Activated B cell treated with CpG ODN at 0.5 μM for 24 hours (primary cell): ENCODE results near the gene PWP2. TPM values are rescaled to one million over a fixed set of nuclear protein-coding genes. Genes with fewer than 3 reads are reported as not detected.
"Not testable (repeated sequence)": the region's sequence is repeated elsewhere in the genome, so short reads cannot be mapped to it uniquely, and the experiment has no call there.

Source experiments
- ATAC-seq: fragments of 200-7000 bp; cut with Tn5 transposase; one replicate; pipeline ENCODE4 v1.10.0; 2021; ENCODE audit warnings: low read depth, mild to moderate bottlenecking, moderate library complexity
- CTCF ChIA-PET: fragments of 350-600 bp; sonication (Branson Sonifier 250); formaldehyde crosslinking; loops from one replicate; lab custom pipeline; 2021; ENCODE audit warnings: antibody characterized with exemption; lab: Charles Lee
- POLR2A ChIA-PET: fragments of 350-600 bp; sonication (Branson Sonifier 250); formaldehyde crosslinking; loops from one replicate; lab custom pipeline; 2021; ENCODE audit warnings: antibody characterized with exemption; lab: Charles Lee
- DNase-seq: peaks from one replicate; pipeline ENCODE4 v3.0.0; 2022
- H3K27ac Mint-ChIP-seq: one replicate; pipeline ENCODE4 v1.8.0; 2020; ENCODE audit warnings: mixed read lengths
- H3K27me3 Mint-ChIP-seq: one replicate; pipeline ENCODE4 v1.8.0; 2021; ENCODE audit warnings: mixed read lengths
- H3K36me3 Mint-ChIP-seq: one replicate; pipeline ENCODE4 v1.8.0; 2021; ENCODE audit warnings: low read depth, mixed read lengths
- H3K4me1 Mint-ChIP-seq: one replicate; pipeline ENCODE4 v1.8.0; 2021; ENCODE audit warnings: mixed read lengths
- H3K4me3 Mint-ChIP-seq: one replicate; pipeline ENCODE4 v1.8.0; 2020; ENCODE audit warnings: mild to moderate bottlenecking, mixed read lengths
- H3K9me3 Mint-ChIP-seq: one replicate; pipeline ENCODE4 v1.8.0; 2020; ENCODE audit warnings: mixed read lengths
- intact Hi-C: fragments of 100-400 bp; cut with micrococcal nuclease; formaldehyde crosslinking; loops from one replicate; pipeline ENCODE4 v1.15.1; 2024
- total RNA-seq: library from RNA; stranded (reverse); gene quantifications from 2 replicates; pipeline ENCODE4 v1.2.3, GENCODE V29; 2022
- TF ChIP-seq, protein P1 (sequence below): fragments of 200-600 bp; IDR thresholded peaks from one replicate; pipeline ENCODE4 v1.8.0; 2022; ENCODE audit warnings: antibody characterized with exemption, mild to moderate bottlenecking

The PWP2 gene
- 8.7 and 11.8 TPM in 2 replicates for total RNA-seq

DNA sequence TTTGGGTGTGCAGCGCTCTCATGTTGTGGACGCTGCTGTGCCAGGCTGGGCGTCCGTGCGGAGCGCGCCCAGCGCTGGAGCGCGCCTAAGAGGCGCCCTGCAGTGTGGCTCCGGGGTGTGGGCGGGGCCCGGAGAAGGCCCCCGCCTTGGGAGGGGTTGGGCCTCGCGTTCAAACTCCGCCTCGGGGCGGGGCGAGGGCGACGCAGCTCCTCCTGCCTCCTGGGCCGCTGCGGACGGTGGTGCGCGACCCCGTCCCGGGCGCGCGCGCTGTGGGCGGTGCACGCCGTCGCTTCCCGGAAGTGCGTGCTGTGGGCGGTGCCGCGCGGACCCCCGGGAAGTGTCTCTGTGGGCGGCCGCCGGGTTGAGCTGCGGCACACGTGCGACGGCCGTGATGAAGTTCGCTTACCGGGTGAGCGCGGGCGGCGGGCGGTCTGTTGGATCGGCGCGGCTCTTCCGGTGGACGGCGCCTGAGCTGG, at the start of gene PWP2:
Gene PWP2 (plus strand): TSS at position 374 of the 476 bp plus-strand sequence. CDS start 18 bp downstream, at position 392.
- peak; percentile 30 for DNase-seq
- not testable (repeated sequence) for H3K27ac Mint-ChIP-seq

DNA sequence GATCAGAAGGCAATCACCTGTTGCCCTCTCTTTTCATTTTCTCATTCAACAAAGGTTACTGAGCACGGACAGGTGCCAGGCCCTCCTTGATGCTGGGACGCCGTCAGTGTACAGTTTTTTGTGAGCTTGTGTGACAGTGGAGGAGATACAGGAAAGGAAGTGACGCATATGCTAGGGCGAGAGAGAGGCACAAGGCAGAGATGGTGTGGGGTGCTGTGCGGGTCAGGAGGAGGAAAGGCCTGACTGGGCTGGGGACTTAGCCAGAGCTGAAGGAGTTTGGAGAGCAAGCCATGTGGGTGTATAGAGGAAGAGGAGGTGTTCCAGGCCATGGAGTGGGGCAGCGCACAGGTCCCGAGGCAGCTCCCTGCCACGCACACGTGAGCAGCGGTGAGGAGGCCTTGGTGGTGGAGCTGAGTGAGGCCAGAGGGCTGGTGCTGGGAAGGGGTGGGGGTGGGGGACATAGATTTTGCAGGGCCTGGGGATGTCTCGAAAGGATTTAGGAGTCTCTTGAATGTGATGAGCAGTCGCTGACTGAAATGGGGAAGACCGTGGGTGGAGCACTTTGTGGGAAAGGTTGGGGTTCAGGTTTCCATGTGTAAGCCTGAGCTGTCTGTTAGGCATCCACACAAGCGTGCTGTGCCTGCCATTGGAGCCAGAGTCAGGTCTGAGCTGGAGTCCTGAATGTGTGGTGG, 49.1 kb upstream of the PWP2 start:
- intact Hi-C loops: no loop called here
- ChIA-PET POLR2A (interaction anchor here (0.8 kb wide), 1 partner anchor 14 kb away, joined by 3 read pairs; no protein-coding TSS in a partner anchor), CTCF (interaction anchor here (1.2 kb wide), 1 partner anchor 41 kb away, joined by 3 read pairs; no protein-coding TSS in a partner anchor)

More for the DNA sequence above, at the start of gene PWP2:
- intact Hi-C loops, H3K4me1 Mint-ChIP-seq, CTCF ChIA-PET, H3K36me3 Mint-ChIP-seq, POLR2A ChIA-PET, H3K27me3 Mint-ChIP-seq, H3K9me3 Mint-ChIP-seq: not testable (repeated sequence)
- peak; percentile 92 for ATAC-seq
- peak within 1 kb of the TSS; percentile 63 for H3K4me3 Mint-ChIP-seq

DNA sequence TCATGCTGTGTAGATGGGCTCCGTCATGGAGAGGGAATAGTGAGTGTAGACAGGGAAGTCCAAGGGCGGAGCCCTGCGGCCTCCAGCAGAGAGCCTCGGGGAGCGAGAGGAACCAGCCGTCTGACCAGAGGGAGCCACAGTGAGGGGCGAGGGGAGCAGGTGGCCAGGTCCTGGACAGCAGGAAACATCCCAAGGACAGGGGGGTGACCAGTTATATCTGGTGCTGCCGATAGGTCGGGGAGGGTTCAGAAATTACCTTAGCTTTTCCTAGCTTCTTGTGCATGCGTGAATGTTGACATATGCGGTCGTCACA, 48.6 kb upstream of the PWP2 start:
- no peaks in the 10 kb centered on the region for H3K9me3 Mint-ChIP-seq
- intact Hi-C loops: no loop called here
- DNase-seq: no peak
- ChIA-PET POLR2A (interaction anchor here (0.8 kb wide), 1 partner anchor 15 kb away, joined by 3 read pairs; no protein-coding TSS in a partner anchor), CTCF (interaction anchor here (1.2 kb wide), 1 partner anchor 41 kb away, joined by 3 read pairs; no protein-coding TSS in a partner anchor)
- H3K4me1 Mint-ChIP-seq: no peaks in the 10 kb centered on the region
- H3K27ac Mint-ChIP-seq: no peak overlapping the region
- no peaks in the 10 kb centered on the region for H3K27me3 Mint-ChIP-seq
- TF ChIP-seq, protein P1, sequence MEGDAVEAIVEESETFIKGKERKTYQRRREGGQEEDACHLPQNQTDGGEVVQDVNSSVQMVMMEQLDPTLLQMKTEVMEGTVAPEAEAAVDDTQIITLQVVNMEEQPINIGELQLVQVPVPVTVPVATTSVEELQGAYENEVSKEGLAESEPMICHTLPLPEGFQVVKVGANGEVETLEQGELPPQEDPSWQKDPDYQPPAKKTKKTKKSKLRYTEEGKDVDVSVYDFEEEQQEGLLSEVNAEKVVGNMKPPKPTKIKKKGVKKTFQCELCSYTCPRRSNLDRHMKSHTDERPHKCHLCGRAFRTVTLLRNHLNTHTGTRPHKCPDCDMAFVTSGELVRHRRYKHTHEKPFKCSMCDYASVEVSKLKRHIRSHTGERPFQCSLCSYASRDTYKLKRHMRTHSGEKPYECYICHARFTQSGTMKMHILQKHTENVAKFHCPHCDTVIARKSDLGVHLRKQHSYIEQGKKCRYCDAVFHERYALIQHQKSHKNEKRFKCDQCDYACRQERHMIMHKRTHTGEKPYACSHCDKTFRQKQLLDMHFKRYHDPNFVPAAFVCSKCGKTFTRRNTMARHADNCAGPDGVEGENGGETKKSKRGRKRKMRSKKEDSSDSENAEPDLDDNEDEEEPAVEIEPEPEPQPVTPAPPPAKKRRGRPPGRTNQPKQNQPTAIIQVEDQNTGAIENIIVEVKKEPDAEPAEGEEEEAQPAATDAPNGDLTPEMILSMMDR: no peak
- no peak overlapping the region for H3K4me3 Mint-ChIP-seq
- H3K36me3 Mint-ChIP-seq: peaks cover 80% of the 10 kb centered on the region
- no peak for ATAC-seq

More for the DNA sequence above, 49.1 kb upstream of the PWP2 start:
- H3K36me3 Mint-ChIP-seq: peaks cover 80% of the 10 kb centered on the region
- ATAC-seq (no peak), DNase-seq (no peak)
- no peaks in the 10 kb centered on the region for H3K9me3 Mint-ChIP-seq
- TF ChIP-seq, protein P1: no peak
- H3K4me1 Mint-ChIP-seq: no peaks in the 10 kb centered on the region
- no peak overlapping the region for H3K27ac Mint-ChIP-seq
- H3K4me3 Mint-ChIP-seq: no peak overlapping the region
- H3K27me3 Mint-ChIP-seq: no peaks in the 10 kb centered on the region

DNA sequence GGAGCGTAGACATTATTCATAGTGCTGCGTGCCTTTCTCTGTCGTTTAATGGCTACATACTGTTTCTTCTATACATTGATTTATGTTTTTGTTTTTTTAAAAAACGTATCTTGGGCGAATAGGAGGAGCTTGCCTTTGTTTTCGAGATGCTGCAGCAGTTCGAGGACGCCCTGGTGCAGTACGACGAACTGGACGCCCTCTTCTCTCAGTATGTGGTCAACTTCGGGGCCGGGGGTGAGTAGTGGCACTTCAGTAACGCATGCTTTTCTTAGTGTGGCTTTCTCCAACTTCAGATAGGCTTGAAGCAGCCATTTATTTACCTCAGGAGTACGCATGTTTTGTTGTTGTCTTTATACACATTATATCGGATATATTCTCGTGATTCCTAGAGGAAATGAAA, 48.2 kb upstream of the PWP2 start:
- TF ChIP-seq, protein P1: no peak
- Mint-ChIP-seq H3K9me3 (no peaks in the 10 kb centered on the region), H3K27me3 (no peaks in the 10 kb centered on the region), H3K36me3 (peaks cover 80% of the 10 kb centered on the region), H3K27ac (no peak overlapping the region), H3K4me1 (no peaks in the 10 kb centered on the region), H3K4me3 (no peak overlapping the region)
- CTCF ChIA-PET: interaction anchor here (1.2 kb wide), 1 partner anchor 42 kb away, joined by 3 read pairs; no protein-coding TSS in a partner anchor
- ATAC-seq (no peak), DNase-seq (no peak)
- POLR2A ChIA-PET: interaction anchor here (0.8 kb wide), 1 partner anchor 15 kb away, joined by 3 read pairs; no protein-coding TSS in a partner anchor
- intact Hi-C loops: no loop called here

DNA sequence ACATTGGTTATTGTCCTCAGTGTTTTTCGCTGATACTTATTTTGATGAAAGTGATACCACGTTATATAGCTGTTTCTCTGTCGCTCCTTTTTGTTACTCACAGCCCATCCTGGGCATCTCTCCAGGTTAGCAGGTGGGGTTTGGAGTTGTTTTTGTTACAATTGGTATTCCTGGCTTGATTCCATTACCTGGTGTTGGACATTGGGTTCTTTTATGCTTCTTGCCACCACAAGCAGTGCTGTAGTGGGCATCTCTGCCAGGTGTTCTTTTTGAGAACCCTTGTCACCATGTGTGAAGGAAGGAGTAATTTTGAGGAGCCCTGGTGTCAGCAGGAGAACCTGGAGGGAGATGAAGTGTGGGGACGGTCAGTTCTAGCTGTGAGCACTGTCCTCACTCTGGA, 47.5 kb upstream of the PWP2 start:
- H3K27ac Mint-ChIP-seq: no peak overlapping the region
- CTCF ChIA-PET: interaction anchor here (0.6 kb wide), 1 partner anchor 35 kb away, joined by 3 read pairs; no protein-coding TSS in a partner anchor
- no peaks in the 10 kb centered on the region for H3K9me3 Mint-ChIP-seq
- no peak overlapping the region for H3K4me3 Mint-ChIP-seq
- peaks cover 79% of the 10 kb centered on the region for H3K36me3 Mint-ChIP-seq
- no peaks in the 10 kb centered on the region for H3K27me3 Mint-ChIP-seq
- intact Hi-C loops: loop anchor here (2.0 kb wide), 1 partner anchor 17 kb away; no protein-coding TSS in a partner anchor
- DNase-seq (no peak), ATAC-seq (no peak)
- TF ChIP-seq, protein P1: no peak
- POLR2A ChIA-PET: no interaction called here
- peaks cover under 1% of the 10 kb centered on the region for H3K4me1 Mint-ChIP-seq
